Measurements from ENCODE around the gene SRSF7.

Gene SRSF7

GRCh38 chr2:38731090-38731489 is 20.1 kb downstream of the SRSF7 start:
- 97% methylated on average over 5 of the region's 7 CpGs for WGBS
- H2BK15ac ChIP-seq (ENCODE audit: low read depth, poor library complexity, severe bottlenecking): no peak overlapping the region

DNA sequence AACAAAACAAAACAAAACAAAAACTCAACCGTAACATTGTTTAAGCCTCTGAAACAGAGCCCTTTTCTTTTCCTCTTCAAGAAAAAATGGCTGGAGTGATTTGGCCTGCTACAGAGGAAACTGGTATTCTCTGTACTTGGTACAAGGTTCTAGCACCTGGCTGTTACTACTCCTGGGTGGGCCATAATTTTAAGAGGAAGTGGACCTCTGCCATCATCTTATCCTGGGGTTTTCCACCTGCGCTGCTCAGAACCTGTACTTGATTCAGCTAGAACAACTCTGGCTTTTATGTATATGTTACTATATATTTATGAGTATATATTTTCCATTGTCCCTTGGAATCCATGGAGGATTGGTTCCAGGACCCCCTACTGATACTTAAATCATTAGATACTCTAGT is 22.5 kb downstream of the SRSF7 start:
- Histone ChIP-seq H4K8ac (ENCODE audit: low read length) (no peak overlapping the region), H4K91ac (ENCODE audit: low read length) (no peak overlapping the region), H3K4ac (ENCODE audit: low read depth in 1 of 2, low read length in 2 of 2) (no peak overlapping the region), H2AK5ac (ENCODE audit: low read length, severe bottlenecking) (no peak overlapping the region), H3K27me3 (ENCODE audit: control insufficient read depth in 1 of 2, insufficient read depth in 1 of 2, low read length in 2 of 2) (no peaks in the 10 kb centered on the region), H2AFZ (ENCODE audit: low read depth, low read length) (no peak overlapping the region), H3K36me3 (ENCODE audit: control insufficient read depth in 1 of 2, insufficient read depth in 2 of 2, low read depth in 1 of 2, low read length in 2 of 2) (peaks cover 16 to 32% of the 10 kb centered on the region in 2 experiments), H3K9me3 (ENCODE audit: control insufficient read depth, low read length) (no peaks in the 10 kb centered on the region), H3K4me3 (ENCODE audit: insufficient read depth in 1 of 2, low read depth in 1 of 2, low read length in 2 of 2) (no peak overlapping the region), H3K4me1 (ENCODE audit: control insufficient read depth, insufficient read depth, low read depth, low read length) (no peaks in the 10 kb centered on the region), H3K27ac (ENCODE audit: low read length, poor library complexity, severe bottlenecking) (no peak overlapping the region), H3K9ac (ENCODE audit: low read length) (no peak overlapping the region), H2BK5ac (ENCODE audit: low read depth, low read length, poor library complexity, severe bottlenecking) (no peak overlapping the region), H2BK120ac (ENCODE audit: low read depth, low read length) (no peak overlapping the region), H2BK15ac (ENCODE audit: low read depth, poor library complexity, severe bottlenecking) (no peak overlapping the region), H3K23ac (ENCODE audit: low read length in 2 of 2) (no peak overlapping the region), H2BK12ac (ENCODE audit: low read length in 2 of 2) (no peak overlapping the region), H3K79me1 (replicated peaks; ENCODE audit: low read length, poor library complexity, severe bottlenecking) (peaks cover 2% of the 10 kb centered on the region), H3K4me2 (ENCODE audit: low read length, poor library complexity, severe bottlenecking) (no peak overlapping the region), H3K18ac (ENCODE audit: low read depth in 1 of 2, low read length in 2 of 2) (no peak overlapping the region), H3K14ac (ENCODE audit: low read length in 2 of 2) (no peak overlapping the region)
- no peak for DNase-seq
- no CpG with 5 or more reads among the region's 2 CpGs for WGBS

More at GRCh38 chr2:38731090-38731489, 20.1 kb downstream of the SRSF7 start:
- H2BK12ac ChIP-seq (ENCODE audit: low read length in 2 of 2): no peak overlapping the region
- no peak overlapping the region for H3K4ac ChIP-seq (ENCODE audit: low read depth in 1 of 2, low read length in 2 of 2)
- no peak overlapping the region for H2AFZ ChIP-seq (ENCODE audit: low read depth, low read length)
- no peak overlapping the region for H3K4me2 ChIP-seq (ENCODE audit: low read length, poor library complexity, severe bottlenecking)
- no peak overlapping the region for H2BK5ac ChIP-seq (ENCODE audit: low read depth, low read length, poor library complexity, severe bottlenecking)
- no peak overlapping the region for H3K18ac ChIP-seq (ENCODE audit: low read depth in 1 of 2, low read length in 2 of 2)
- H3K4me3 ChIP-seq (ENCODE audit: insufficient read depth in 1 of 2, low read depth in 1 of 2, low read length in 2 of 2): no peak overlapping the region
- DNase-seq: no peak
- H3K9ac ChIP-seq (ENCODE audit: low read length): no peak overlapping the region
- no peaks in the 10 kb centered on the region for H3K4me1 ChIP-seq (ENCODE audit: control insufficient read depth, insufficient read depth, low read depth, low read length)
- no peak overlapping the region for H2AK5ac ChIP-seq (ENCODE audit: low read length, severe bottlenecking)
- H3K36me3 ChIP-seq (ENCODE audit: control insufficient read depth in 1 of 2, insufficient read depth in 2 of 2, low read depth in 1 of 2, low read length in 2 of 2): peaks cover 18 to 41% of the 10 kb centered on the region in 2 experiments
- no peak overlapping the region for H3K27ac ChIP-seq (ENCODE audit: low read length, poor library complexity, severe bottlenecking)
- H3K79me1 ChIP-seq (replicated peaks; ENCODE audit: low read length, poor library complexity, severe bottlenecking): no peaks in the 10 kb centered on the region
- no peaks in the 10 kb centered on the region for H3K9me3 ChIP-seq (ENCODE audit: control insufficient read depth, low read length)
- H3K14ac ChIP-seq (ENCODE audit: low read length in 2 of 2): no peak overlapping the region
- no peak overlapping the region for H4K91ac ChIP-seq (ENCODE audit: low read length)
- H4K8ac ChIP-seq (ENCODE audit: low read length): no peak overlapping the region
- H2BK120ac ChIP-seq (ENCODE audit: low read depth, low read length): no peak overlapping the region
- no peak overlapping the region for H3K23ac ChIP-seq (ENCODE audit: low read length in 2 of 2)
- H3K27me3 ChIP-seq (ENCODE audit: control insufficient read depth in 1 of 2, insufficient read depth in 1 of 2, low read length in 2 of 2): no peaks in the 10 kb centered on the region

DNA sequence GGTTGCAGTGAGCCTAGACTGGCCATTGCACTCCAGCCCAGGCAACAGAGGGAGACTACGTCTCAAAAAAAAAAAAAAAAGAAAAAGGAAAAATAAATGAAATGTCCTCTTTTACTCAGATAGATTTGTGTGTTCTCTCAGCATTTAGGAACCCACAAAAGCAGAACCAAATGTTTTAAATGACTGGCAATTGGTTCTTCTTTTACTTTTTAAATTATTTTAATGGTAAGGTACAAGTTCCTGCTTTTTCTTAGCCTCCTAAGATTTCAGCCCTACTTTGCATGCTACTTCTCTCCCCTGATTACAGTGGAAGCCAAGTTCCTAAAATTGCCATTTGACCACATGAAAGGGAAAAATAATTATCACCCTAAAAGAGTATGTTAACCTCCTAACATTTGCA is 23.5 kb downstream of the SRSF7 start:
- H2BK120ac ChIP-seq (ENCODE audit: low read depth, low read length): no peak overlapping the region
- no CpG with 5 or more reads among the region's 1 CpG for WGBS

DNA sequence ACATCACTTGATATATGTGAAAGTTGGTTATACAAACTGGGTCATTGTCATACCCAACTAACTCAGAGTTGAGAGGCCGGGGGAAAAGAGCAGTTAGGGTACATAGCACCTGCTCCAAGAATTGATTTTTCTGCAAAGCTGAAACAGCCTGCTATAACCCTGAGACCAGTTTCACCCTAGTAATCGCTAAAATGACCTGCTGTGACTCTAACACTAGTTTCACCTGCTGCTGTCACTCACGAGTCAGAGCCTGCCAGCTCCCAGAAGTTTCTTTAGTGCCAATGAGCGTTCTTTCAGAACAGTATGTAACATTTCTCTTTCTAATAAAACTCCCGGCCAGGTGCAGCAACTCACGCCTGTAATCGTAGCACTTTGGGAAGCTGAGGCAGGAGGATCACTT is 28.0 kb downstream of the SRSF7 start:
- no peak overlapping the region for H2BK15ac ChIP-seq (ENCODE audit: low read depth, poor library complexity, severe bottlenecking)
- no peak for DNase-seq
- H3K9ac ChIP-seq (ENCODE audit: low read length): no peak overlapping the region
- H3K4me2 ChIP-seq (ENCODE audit: low read length, poor library complexity, severe bottlenecking): no peak overlapping the region
- no peak overlapping the region for H3K18ac ChIP-seq (ENCODE audit: low read depth in 1 of 2, low read length in 2 of 2)
- H2BK12ac ChIP-seq (ENCODE audit: low read length in 2 of 2): no peak overlapping the region
- no peak overlapping the region for H2BK120ac ChIP-seq (ENCODE audit: low read depth, low read length)
- no peaks in the 10 kb centered on the region for H3K27me3 ChIP-seq (ENCODE audit: control insufficient read depth in 1 of 2, insufficient read depth in 1 of 2, low read length in 2 of 2)
- no peaks in the 10 kb centered on the region for H3K9me3 ChIP-seq (ENCODE audit: control insufficient read depth, low read length)
- no peak overlapping the region for H3K14ac ChIP-seq (ENCODE audit: low read length in 2 of 2)
- no peak overlapping the region for H2AK5ac ChIP-seq (ENCODE audit: low read length, severe bottlenecking)
- 95% methylated on average over 7 of the region's 7 CpGs for WGBS
- H4K91ac ChIP-seq (ENCODE audit: low read length): no peak overlapping the region
- no peak overlapping the region for H3K27ac ChIP-seq (ENCODE audit: low read length, poor library complexity, severe bottlenecking)
- H2AFZ ChIP-seq (ENCODE audit: low read depth, low read length): no peak overlapping the region
- no peak overlapping the region for H3K4me3 ChIP-seq (ENCODE audit: insufficient read depth in 1 of 2, low read depth in 1 of 2, low read length in 2 of 2)
- no peak overlapping the region for H3K4ac ChIP-seq (ENCODE audit: low read depth in 1 of 2, low read length in 2 of 2)
- no peaks in the 10 kb centered on the region for H3K4me1 ChIP-seq (ENCODE audit: control insufficient read depth, insufficient read depth, low read depth, low read length)
- H3K23ac ChIP-seq (ENCODE audit: low read length in 2 of 2): no peak overlapping the region
- peaks cover 2% of the 10 kb centered on the region for H3K79me1 ChIP-seq (replicated peaks; ENCODE audit: low read length, poor library complexity, severe bottlenecking)
- H4K8ac ChIP-seq (ENCODE audit: low read length): no peak overlapping the region
- H2BK5ac ChIP-seq (ENCODE audit: low read depth, low read length, poor library complexity, severe bottlenecking): no peak overlapping the region
- H3K36me3 ChIP-seq (ENCODE audit: control insufficient read depth in 1 of 2, insufficient read depth in 2 of 2, low read depth in 1 of 2, low read length in 2 of 2): no peaks in the 10 kb centered on the region

More for the DNA sequence above, 23.5 kb downstream of the SRSF7 start:
- Histone ChIP-seq H2AK5ac (ENCODE audit: low read length, severe bottlenecking) (no peak overlapping the region), H3K14ac (ENCODE audit: low read length in 2 of 2) (no peak overlapping the region), H2AFZ (ENCODE audit: low read depth, low read length) (no peak overlapping the region), H3K18ac (ENCODE audit: low read depth in 1 of 2, low read length in 2 of 2) (no peak overlapping the region), H3K23ac (ENCODE audit: low read length in 2 of 2) (no peak overlapping the region), H3K36me3 (ENCODE audit: control insufficient read depth in 1 of 2, insufficient read depth in 2 of 2, low read depth in 1 of 2, low read length in 2 of 2) (peaks cover 14 to 25% of the 10 kb centered on the region in 2 experiments), H4K91ac (ENCODE audit: low read length) (no peak overlapping the region), H3K9me3 (ENCODE audit: control insufficient read depth, low read length) (no peaks in the 10 kb centered on the region), H2BK12ac (ENCODE audit: low read length in 2 of 2) (no peak overlapping the region), H3K27me3 (ENCODE audit: control insufficient read depth in 1 of 2, insufficient read depth in 1 of 2, low read length in 2 of 2) (no peaks in the 10 kb centered on the region), H3K4ac (ENCODE audit: low read depth in 1 of 2, low read length in 2 of 2) (no peak overlapping the region), H2BK15ac (ENCODE audit: low read depth, poor library complexity, severe bottlenecking) (no peak overlapping the region), H3K4me2 (ENCODE audit: low read length, poor library complexity, severe bottlenecking) (no peak overlapping the region), H3K9ac (ENCODE audit: low read length) (no peak overlapping the region), H2BK5ac (ENCODE audit: low read depth, low read length, poor library complexity, severe bottlenecking) (no peak overlapping the region), H3K4me3 (ENCODE audit: insufficient read depth in 1 of 2, low read depth in 1 of 2, low read length in 2 of 2) (no peak overlapping the region), H3K27ac (ENCODE audit: low read length, poor library complexity, severe bottlenecking) (no peak overlapping the region), H3K4me1 (ENCODE audit: control insufficient read depth, insufficient read depth, low read depth, low read length) (no peaks in the 10 kb centered on the region), H4K8ac (ENCODE audit: low read length) (no peak overlapping the region), H3K79me1 (replicated peaks; ENCODE audit: low read length, poor library complexity, severe bottlenecking) (peaks cover 2% of the 10 kb centered on the region)
- no peak for DNase-seq

All from mesenchymal stem cell (in vitro differentiated cells and primary cell).